IMR-90 (cell line): ENCODE measurements around the gene DLD. TPM values are rescaled to one million over a fixed set of nuclear protein-coding genes. Genes with fewer than 3 reads are reported as not detected.

Experiments used
- ATAC-seq: fragments of 200-7000 bp; cut with Tn5 transposase; 2 replicates; pipeline ENCODE4 v1.9.1; 2020; ENCODE audit warnings: low read depth, mild to moderate bottlenecking, moderate library complexity
- BruUV-seq: library from RNA; stranded (reverse); fragments of 400-500 nt; replicated peaks from 2 replicates; lab custom pipeline; 2021; lab: Mats Ljungman, UMichigan
- CTCF ChIA-PET: fragments of 300-600 bp; formaldehyde crosslinking; extraction: SDS; loops from one replicate; lab custom pipeline; 2021; ENCODE audit warnings: antibody characterized with exemption; lab: Yijun Ruan, JAX
- POLR2A ChIA-PET: fragments of 300-600 bp; sonication (Branson Sonifier 250); formaldehyde crosslinking; loops from one replicate; lab custom pipeline; 2022; ENCODE audit warnings: antibody characterized with exemption; ENCODE audit not compliant: unreplicated experiment; lab: Charles Lee
- DNase-seq: peaks from one replicate; pipeline ENCODE4 v3.0.0; 2013
- H2AFZ ChIP-seq: replicated peaks from 2 replicates; pipeline ENCODE3; 2013; ENCODE audit warnings: low read length, mild to moderate bottlenecking; ENCODE audit not compliant: poor library complexity
- H2AK5ac ChIP-seq: 2 replicates; pipeline ENCODE4 v1.6.1; 2013; ENCODE audit warnings: low read depth, low read length, inconsistent platforms
- H2AK9ac ChIP-seq: replicated peaks from 2 replicates; pipeline ENCODE3; 2013; ENCODE audit warnings: mild to moderate bottlenecking, low read depth, low read length, moderate library complexity; ENCODE audit not compliant: poor library complexity
- H2BK120ac ChIP-seq: 2 replicates; pipeline ENCODE4 v1.6.1; 2013; ENCODE audit warnings: low read depth, low read length, inconsistent platforms
- H2BK15ac ChIP-seq: 3 replicates; pipeline ENCODE4 v1.6.1; 2013; ENCODE audit warnings: low read depth, low read length, inconsistent platforms
- H2BK20ac ChIP-seq: 2 replicates; pipeline ENCODE4 v1.6.1; 2013; ENCODE audit warnings: low read depth, mild to moderate bottlenecking, inconsistent platforms, low read length, moderate library complexity
- H2BK5ac ChIP-seq: 2 replicates; pipeline ENCODE4 v1.6.1; 2013; ENCODE audit warnings: mild to moderate bottlenecking, low read depth, low read length, inconsistent platforms; ENCODE audit not compliant: poor library complexity, severe bottlenecking
- H3K14ac ChIP-seq: replicated peaks from 2 replicates; pipeline ENCODE4 v1.6.1; 2013; ENCODE audit warnings: low read depth, low read length, inconsistent platforms
- H3K18ac ChIP-seq: 2 replicates; pipeline ENCODE4 v1.6.1; 2013; ENCODE audit warnings: low read depth, low read length, control low read depth
- H3K23ac ChIP-seq: 2 replicates; pipeline ENCODE4 v1.6.1; 2013; ENCODE audit warnings: low read depth, low read length, inconsistent platforms
- H3K27ac ChIP-seq: 2 replicates; pipeline ENCODE4 v1.5.1; 2013; ENCODE audit warnings: mild to moderate bottlenecking, control low read depth, low read length; ENCODE audit not compliant: insufficient read depth
- H3K27me3 ChIP-seq: 2 replicates; pipeline ENCODE4 v1.6.1; 2013; ENCODE audit warnings: low read length; ENCODE audit not compliant: control insufficient read depth, insufficient read depth
- H3K36me3 ChIP-seq: 2 replicates; pipeline ENCODE4 v1.6.1; 2013; ENCODE audit warnings: low read length, mixed read lengths; ENCODE audit not compliant: control insufficient read depth, insufficient read depth
- H3K4ac ChIP-seq: 2 replicates; pipeline ENCODE4 v1.6.1; 2013; ENCODE audit warnings: low read depth, low read length, inconsistent platforms
- H3K4me1 ChIP-seq: 2 replicates; pipeline ENCODE4 v1.6.1; 2013; ENCODE audit warnings: low read length, mixed read lengths; ENCODE audit not compliant: control insufficient read depth, insufficient read depth
- H3K4me2 ChIP-seq: 2 replicates; pipeline ENCODE4 v1.6.1; 2013; ENCODE audit warnings: low read depth, mild to moderate bottlenecking, control low read depth, low read length, moderate library complexity
- H3K4me3 ChIP-seq: 2 replicates; pipeline ENCODE4 v1.5.1; 2013; ENCODE audit warnings: low read depth, mild to moderate bottlenecking, control low read depth, low read length, moderate library complexity; ENCODE audit not compliant: insufficient read depth
- H3K56ac ChIP-seq: 2 replicates; pipeline ENCODE4 v1.6.1; 2013; ENCODE audit warnings: low read length, inconsistent platforms; ENCODE audit not compliant: insufficient read depth; ENCODE audit errors: extremely low read depth
- H3K79me1 ChIP-seq, 2 experiments: 2 replicates each; pipeline ENCODE4 v1.6.1; 2013; ENCODE audit warnings: low read length in 2 of 2, inconsistent platforms in 1 of 2, low read depth in 1 of 2
- H3K9ac ChIP-seq: 2 replicates; pipeline ENCODE4 v1.6.1; 2013; ENCODE audit warnings: low read depth, low read length, control low read depth
- H3K9me1 ChIP-seq: 2 replicates; pipeline ENCODE4 v1.6.1; 2013; ENCODE audit warnings: low read length, inconsistent platforms; ENCODE audit not compliant: insufficient read depth
- H3K9me3 ChIP-seq: 2 replicates; pipeline ENCODE4 v1.6.1; 2013; ENCODE audit warnings: low read length; ENCODE audit not compliant: control insufficient read depth, insufficient read depth
- H4K20me1 ChIP-seq: 2 replicates; pipeline ENCODE4 v1.6.1; 2013; ENCODE audit warnings: low read length, inconsistent platforms; ENCODE audit not compliant: insufficient read depth
- H4K5ac ChIP-seq: 2 replicates; pipeline ENCODE4 v1.6.1; 2013; ENCODE audit warnings: mild to moderate bottlenecking, low read depth, low read length, control low read depth
- H4K8ac ChIP-seq, 2 experiments: 2 replicates each; pipeline ENCODE4 v1.6.1; 2013; ENCODE audit warnings: low read depth in 2 of 2, low read length in 2 of 2, control low read depth in 1 of 2, inconsistent platforms in 1 of 2
- H4K91ac ChIP-seq: 2 replicates; pipeline ENCODE4 v1.6.1; 2013; ENCODE audit warnings: low read depth, low read length, inconsistent platforms; ENCODE audit not compliant: insufficient read depth
- CEBPB ChIP-seq: IDR thresholded peaks from 2 replicates; pipeline ENCODE4 v1.6.1; 2012; ENCODE audit warnings: low read depth, low read length, improper control_type of control experiment
- MAFK ChIP-seq: IDR thresholded peaks from 2 replicates; pipeline ENCODE4 v1.6.1; 2012; ENCODE audit warnings: low read depth, low read length, improper control_type of control experiment
- RCOR1 ChIP-seq: IDR thresholded peaks from 2 replicates; pipeline ENCODE4 v1.6.1; 2012; ENCODE audit warnings: mild to moderate bottlenecking, low read length, improper control_type of control experiment; ENCODE audit not compliant: insufficient replicate concordance
- whole genome bisulfite sequencing, 2 experiments: methylation state at CpG; one replicate each; pipeline versions ENCODE4 v1.1.5 to v1.1.7; 2013; ENCODE audit warnings: missing lambda C conversion rate in 2 of 2; ENCODE audit not compliant: insufficient read length in 1 of 2; ENCODE audit errors: extremely low coverage in 2 of 2; 5-methylcytosine and 5-hydroxymethylcytosine counted together
- dilution Hi-C: fragments of 300-500 bp; cut with HindIII; formaldehyde crosslinking; loops from one replicate; pipeline ENCODE4 v1.14.3; 2018; ENCODE audit warnings: low sequenced_read_pairs; ENCODE audit not compliant: unreplicated experiment
- in situ Hi-C: fragments of 300-500 bp; cut with MboI; formaldehyde crosslinking; loops from 3 replicates; pipeline ENCODE4 v1.14.3; 2019; ENCODE audit warnings: low sequenced_read_pairs, inconsistent platforms, mixed read lengths
- intact Hi-C: fragments of 100-400 bp; cut with micrococcal nuclease; formaldehyde crosslinking; loops from 2 replicates; pipeline ENCODE4 v1.10.0; 2022
- polyA plus RNA-seq, 3 experiments: library from polyadenylated mRNA; depleted of rRNA; stranded (reverse); fragments of >200 nt; gene quantifications; 2 replicates each; pipeline ENCODE4 v1.2.3, GENCODE V29; 2012; ENCODE audit warnings: low replicate concordance in 1 of 3
- total RNA-seq: library from RNA; depleted of rRNA; stranded (reverse); fragments of >200 nt; gene quantifications from 2 replicates; pipeline ENCODE4 v1.2.3, GENCODE V29; 2012

DLD gene
- total and polyA plus RNA-seq, 2 of the 4 experiments (the other 2 are of a cell fraction): 121 to 361 TPM

DNA sequence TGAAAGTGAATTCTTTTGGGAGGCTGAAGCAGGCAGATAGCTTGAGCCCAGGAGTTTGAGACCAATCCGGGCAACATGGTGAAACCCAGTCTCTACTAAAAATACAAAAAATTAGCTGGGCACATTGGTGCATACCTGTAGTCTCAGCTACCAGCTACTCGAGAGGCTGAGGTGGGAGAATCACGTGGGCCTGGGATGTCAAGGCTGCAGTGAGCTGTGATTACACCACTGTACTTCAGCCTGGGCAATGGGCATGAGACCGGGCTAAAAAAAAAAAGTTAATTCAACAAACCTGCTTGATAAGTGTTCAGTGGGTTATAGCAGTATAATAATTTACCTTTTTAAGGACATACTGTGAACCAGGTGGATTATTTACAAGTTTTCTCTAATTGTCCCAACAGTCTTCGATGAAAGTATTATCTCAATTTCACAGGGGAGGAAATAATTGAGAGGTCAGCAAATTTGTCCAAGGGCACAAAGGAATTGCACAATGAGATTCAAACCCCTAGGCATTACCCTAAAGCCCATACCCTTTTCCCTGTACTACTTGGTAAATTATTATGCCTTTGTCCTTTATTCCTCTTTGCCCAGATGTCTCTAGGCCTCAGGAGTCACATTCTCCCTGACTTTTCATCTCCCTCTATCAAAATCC, 13.1 kb upstream of the DLD start:
- H4K91ac ChIP-seq: no peak overlapping the region
- H2BK5ac ChIP-seq: no peak overlapping the region
- no peak overlapping the region for H3K4me3 ChIP-seq
- no peaks in the 10 kb centered on the region for H3K9me1 ChIP-seq
- no peak overlapping the region for H2BK120ac ChIP-seq
- H3K9ac ChIP-seq: no peak overlapping the region
- no peak overlapping the region for H3K14ac ChIP-seq
- peaks cover 8% of the 10 kb centered on the region for H3K27me3 ChIP-seq
- in situ Hi-C loops: loop anchor here (10.0 kb wide), 1 partner anchor 133 kb away; the partner anchor contains the start of gene CBLL1
- no peak overlapping the region for H2AFZ ChIP-seq
- no peak overlapping the region for H2AK9ac ChIP-seq
- H2BK20ac ChIP-seq: no peak overlapping the region
- ATAC-seq (no peak), DNase-seq (no peak)
- H3K9me3 ChIP-seq: no peaks in the 10 kb centered on the region
- no peak overlapping the region for H3K4me2 ChIP-seq
- TF ChIP-seq CEBPB (no peak), RCOR1 (no peak), MAFK (peak; percentile 51)
- no peak overlapping the region for H3K18ac ChIP-seq
- no peak overlapping the region for H4K8ac ChIP-seq
- no peak overlapping the region for H3K56ac ChIP-seq
- no peak overlapping the region for H4K5ac ChIP-seq
- ChIA-PET POLR2A (interaction anchor here (1.0 kb wide), 1 partner anchor 13 kb away, joined by 3 read pairs; the partner anchor contains the start of gene DLD), CTCF (interaction anchor here (0.6 kb wide), 1 partner anchor 135 kb away, joined by 3 read pairs; no protein-coding TSS in a partner anchor)
- no peaks in the 10 kb centered on the region for H4K20me1 ChIP-seq
- H3K27ac ChIP-seq: no peak overlapping the region
- H3K23ac ChIP-seq: no peak overlapping the region
- BruUV-seq: no TSS peak
- no peak overlapping the region for H3K4ac ChIP-seq
- intact Hi-C loops: loop anchor here (10.0 kb wide), 1 partner anchor 673 kb away; no protein-coding TSS in a partner anchor
- no peak overlapping the region for H2AK5ac ChIP-seq
- no peaks in the 10 kb centered on the region for H3K79me1 ChIP-seq
- no CpG with 5 or more reads among the region's 5 CpGs for WGBS, 2 experiments
- no peaks in the 10 kb centered on the region for H3K4me1 ChIP-seq
- dilution Hi-C loops: no loop called here
- no peak overlapping the region for H2BK15ac ChIP-seq
- no peaks in the 10 kb centered on the region for H3K36me3 ChIP-seq
